OCI-LY1 (cell line): ENCODE data around the gene MGA.

Source experiments
- H2AFZ ChIP-seq: fragments of 200-600 bp; sonication (generic), shearing (Covaris generic); 2 replicates; pipeline ENCODE4 v1.6.0; 2014; ENCODE audit warnings: antibody characterized with exemption, mild to moderate bottlenecking, low read length
- H3F3A ChIP-seq: fragments of 200-600 bp; sonication (generic), shearing (Covaris generic); 2 replicates; pipeline ENCODE4 v1.6.0; 2014; ENCODE audit warnings: mild to moderate bottlenecking, antibody characterized with exemption, low read length, moderate library complexity; ENCODE audit not compliant: insufficient read depth
- H3K27ac ChIP-seq: fragments of 200-600 bp; sonication (generic); 2 replicates; pipeline ENCODE4 v1.5.1; 2014; ENCODE audit warnings: low read length, mixed run types, mild to moderate bottlenecking, low read depth; ENCODE audit not compliant: poor library complexity, severe bottlenecking
- H3K27me3 ChIP-seq: fragments of 200-600 bp; sonication (generic); 2 replicates; pipeline ENCODE4 v1.6.0; 2014; ENCODE audit warnings: antibody characterized with exemption, mild to moderate bottlenecking, low read length, moderate library complexity; ENCODE audit not compliant: insufficient read depth
- H3K36me3 ChIP-seq: fragments of 200-600 bp; sonication (generic); 2 replicates; pipeline ENCODE4 v1.6.1; 2014; ENCODE audit warnings: mild to moderate bottlenecking, antibody characterized with exemption, low read length, moderate library complexity, mixed read lengths; ENCODE audit not compliant: insufficient read depth
- H3K4me1 ChIP-seq: fragments of 200-600 bp; sonication (generic); 2 replicates; pipeline ENCODE4 v1.5.1; 2014; ENCODE audit warnings: mild to moderate bottlenecking, low read length, moderate library complexity; ENCODE audit not compliant: insufficient read depth, severe bottlenecking
- H3K4me2 ChIP-seq: fragments of 200-600 bp; sonication (generic), shearing (Covaris generic); 2 replicates; pipeline ENCODE4 v1.6.1; 2014; ENCODE audit warnings: low read length
- H3K4me3 ChIP-seq: fragments of 200-600 bp; sonication (generic); 2 replicates; pipeline ENCODE4 v1.5.1; 2014; ENCODE audit warnings: low read length, low read depth, mild to moderate bottlenecking, mixed read lengths; ENCODE audit not compliant: poor library complexity, severe bottlenecking
- H3K79me2 ChIP-seq: fragments of 200-600 bp; shearing (Covaris generic); 2 replicates; pipeline ENCODE4 v1.6.1; 2016; ENCODE audit warnings: mixed run types, low read length, mixed read lengths; ENCODE audit not compliant: insufficient read depth
- H3K9ac ChIP-seq: fragments of 200-600 bp; sonication (generic), shearing (Covaris generic); 2 replicates; pipeline ENCODE4 v1.6.1; 2014; ENCODE audit warnings: mild to moderate bottlenecking, low read length, mixed read lengths
- H3K9me2 ChIP-seq: fragments of 200-600 bp; sonication (generic), shearing (Covaris generic); 2 replicates; pipeline ENCODE4 v1.6.1; 2014; ENCODE audit warnings: low read depth, mild to moderate bottlenecking, low read length, mixed read lengths
- H3K9me3 ChIP-seq: fragments of 200-600 bp; shearing (Covaris generic); 2 replicates; pipeline ENCODE4 v1.6.1; 2014; ENCODE audit warnings: low read length, mixed read lengths
- H4K20me1 ChIP-seq: fragments of 200-600 bp; sonication (generic), shearing (Covaris generic); 2 replicates; pipeline ENCODE4 v1.6.0; 2016; ENCODE audit warnings: mild to moderate bottlenecking, low read length; ENCODE audit not compliant: insufficient read depth
- CTCF ChIP-seq: fragments of 200-600 bp; sonication (generic), shearing (Covaris generic); IDR thresholded peaks from 2 replicates; pipeline ENCODE4 v1.5.1; 2017; ENCODE audit warnings: mild to moderate bottlenecking, antibody characterized with exemption, low read length, moderate library complexity, mixed read lengths
- EZH2 ChIP-seq: fragments of 200-600 bp; sonication (generic), shearing (Covaris generic); IDR thresholded peaks from 2 replicates; pipeline ENCODE4 v1.8.0; 2017; ENCODE audit warnings: borderline replicate concordance, mixed run types, mild to moderate bottlenecking, antibody characterized with exemption, low read length, moderate library complexity, mixed read lengths

The MGA gene

GRCh38 chr15:41634072-41634626 is 26.1 kb upstream of the MGA start:
- Histone ChIP-seq H3K4me2 (no peak overlapping the region), H3K79me2 (no peaks in the 10 kb centered on the region), H3K27me3 (no peaks in the 10 kb centered on the region), H3K9me2 (no peaks in the 10 kb centered on the region), H2AFZ (no peak overlapping the region), H3K9me3 (no peaks in the 10 kb centered on the region), H3K4me1 (peaks cover 11% of the 10 kb centered on the region), H3K9ac (no peak overlapping the region), H3K36me3 (no peaks in the 10 kb centered on the region), H4K20me1 (no peaks in the 10 kb centered on the region), H3K27ac (no peak overlapping the region), H3K4me3 (no peak overlapping the region), H3F3A (no peaks in the 10 kb centered on the region)
- TF ChIP-seq EZH2 (no peak), CTCF (no peak)

GRCh38 chr15:41637086-41637485 is 23.1 kb upstream of the MGA start:
- H3K27ac ChIP-seq = no peak overlapping the region
- H3K9me3 ChIP-seq = no peaks in the 10 kb centered on the region
- H3K36me3 ChIP-seq = no peaks in the 10 kb centered on the region
- no peaks in the 10 kb centered on the region for H3K9me2 ChIP-seq
- TF ChIP-seq CTCF (no peak), EZH2 (no peak)
- H4K20me1 ChIP-seq = no peaks in the 10 kb centered on the region
- peaks cover 11% of the 10 kb centered on the region for H3K4me1 ChIP-seq
- no peaks in the 10 kb centered on the region for H3K27me3 ChIP-seq
- H3K9ac ChIP-seq = no peak overlapping the region
- no peak overlapping the region for H3K4me2 ChIP-seq
- H3F3A ChIP-seq = no peaks in the 10 kb centered on the region
- H3K79me2 ChIP-seq = no peaks in the 10 kb centered on the region
- no peak overlapping the region for H2AFZ ChIP-seq
- no peak overlapping the region for H3K4me3 ChIP-seq

GRCh38 chr15:41640985-41641384 is 19.2 kb upstream of the MGA start:
- Histone ChIP-seq H4K20me1 (no peaks in the 10 kb centered on the region), H3K27ac (no peak overlapping the region), H3K4me3 (no peak overlapping the region), H3K9me2 (no peaks in the 10 kb centered on the region), H3K79me2 (no peaks in the 10 kb centered on the region), H3F3A (no peaks in the 10 kb centered on the region), H3K36me3 (no peaks in the 10 kb centered on the region), H3K4me2 (no peak overlapping the region), H3K9ac (no peak overlapping the region), H3K27me3 (no peaks in the 10 kb centered on the region), H3K4me1 (no peaks in the 10 kb centered on the region), H2AFZ (no peak overlapping the region), H3K9me3 (no peaks in the 10 kb centered on the region)
- TF ChIP-seq EZH2 (no peak), CTCF (no peak)
